ENCODE data around the gene ACOT12. TPM values are rescaled to one million over a fixed set of nuclear protein-coding genes. Genes with fewer than 3 reads are reported as not detected.

ACOT12 gene
- polyA plus RNA-seq, 1 donor (not counting 4 experiments of a cell fraction or from before 2014, with no cell fraction given) = not detected

DNA sequence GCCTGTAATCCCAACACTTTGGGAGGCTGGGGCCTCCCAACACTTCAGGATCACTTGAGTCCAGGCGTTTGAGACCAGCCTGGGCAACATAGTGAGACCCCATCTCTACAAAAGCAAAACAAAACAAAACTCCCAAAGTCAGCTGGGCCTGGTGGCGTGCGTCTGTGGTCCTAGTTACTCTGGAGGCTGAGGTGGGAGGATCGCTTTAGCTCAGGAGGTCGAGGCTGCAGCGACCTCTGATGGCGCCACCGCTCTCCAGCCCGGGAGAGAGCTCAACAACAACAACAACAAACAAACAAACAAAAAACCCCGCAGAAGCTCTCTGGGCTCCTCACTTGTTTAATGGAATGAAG is 528 bp downstream of the ACOT12 start:
- no peaks in the 10 kb centered on the region for H4K20me1 ChIP-seq (ENCODE audit: control insufficient read depth, extremely low read depth, insufficient read depth, low read length)
- no peaks in the 10 kb centered on the region for H3K4me1 ChIP-seq (ENCODE audit: control insufficient read depth, extremely low read depth, insufficient read depth, low read length)
- peak overlapping the region in 2 of 3 experiments; percentile 49 to 53 for H3K4me3 ChIP-seq (ENCODE audit: control insufficient read depth in 2 of 3, extremely low read depth in 1 of 3, insufficient read depth in 2 of 3, low read depth in 1 of 3, low read length in 3 of 3)
- no peak overlapping the region for H3K27ac ChIP-seq (ENCODE audit: control insufficient read depth, insufficient read depth, low read length)
- no peak for TF ChIP-seq EZH2 (IDR thresholded peaks at IDR 0.05; ENCODE audit: low read length)
- TF ChIP-seq, protein P1, sequence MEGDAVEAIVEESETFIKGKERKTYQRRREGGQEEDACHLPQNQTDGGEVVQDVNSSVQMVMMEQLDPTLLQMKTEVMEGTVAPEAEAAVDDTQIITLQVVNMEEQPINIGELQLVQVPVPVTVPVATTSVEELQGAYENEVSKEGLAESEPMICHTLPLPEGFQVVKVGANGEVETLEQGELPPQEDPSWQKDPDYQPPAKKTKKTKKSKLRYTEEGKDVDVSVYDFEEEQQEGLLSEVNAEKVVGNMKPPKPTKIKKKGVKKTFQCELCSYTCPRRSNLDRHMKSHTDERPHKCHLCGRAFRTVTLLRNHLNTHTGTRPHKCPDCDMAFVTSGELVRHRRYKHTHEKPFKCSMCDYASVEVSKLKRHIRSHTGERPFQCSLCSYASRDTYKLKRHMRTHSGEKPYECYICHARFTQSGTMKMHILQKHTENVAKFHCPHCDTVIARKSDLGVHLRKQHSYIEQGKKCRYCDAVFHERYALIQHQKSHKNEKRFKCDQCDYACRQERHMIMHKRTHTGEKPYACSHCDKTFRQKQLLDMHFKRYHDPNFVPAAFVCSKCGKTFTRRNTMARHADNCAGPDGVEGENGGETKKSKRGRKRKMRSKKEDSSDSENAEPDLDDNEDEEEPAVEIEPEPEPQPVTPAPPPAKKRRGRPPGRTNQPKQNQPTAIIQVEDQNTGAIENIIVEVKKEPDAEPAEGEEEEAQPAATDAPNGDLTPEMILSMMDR (optimal IDR thresholded peaks at IDR 0.05 in 1 of 3, IDR thresholded peaks at IDR 0.05 in 1 of 3, conservative IDR thresholded peaks at IDR 0.05 in 1 of 3; ENCODE audit: extremely low read depth in 1 of 3, insufficient read depth in 2 of 3, low read length in 3 of 3) = peak in 1 of 3 experiments; percentile 10
- peak overlapping the region; percentile 15 for H3K9ac ChIP-seq (ENCODE audit: control insufficient read depth, extremely low read depth, insufficient read depth, low read length)
- no peak for FAIRE-seq
- no peaks in the 10 kb centered on the region for H3K36me3 ChIP-seq (ENCODE audit: control insufficient read depth in 2 of 2, extremely low read depth in 1 of 2, insufficient read depth in 2 of 2, low read length in 2 of 2)
- no peaks in the 10 kb centered on the region for H3K9me3 ChIP-seq (ENCODE audit: control insufficient read depth, low read depth, low read length)
- no peaks in the 10 kb centered on the region for H3K9me1 ChIP-seq (ENCODE audit: control insufficient read depth, extremely low read depth, insufficient read depth, low read length)
- peak overlapping the region; percentile 69 for H3K4me2 ChIP-seq (ENCODE audit: control insufficient read depth, extremely low read depth, insufficient read depth, low read depth, low read length)
- H3K79me2 ChIP-seq (ENCODE audit: control insufficient read depth, insufficient read depth, low read length) = no peaks in the 10 kb centered on the region
- peaks cover 4% of the 10 kb centered on the region for H3K27me3 ChIP-seq (ENCODE audit: control insufficient read depth, extremely low read depth, insufficient read depth, low read length)
- DNase-seq (ENCODE audit: low read depth, low spot score) = no peak
- dilution Hi-C loops (cut with MboI; ENCODE audit: extremely low pct_ligation_motif_present, low sequenced_read_pairs) = no loop called here
- peak overlapping the region; percentile 51 for H2AFZ ChIP-seq (ENCODE audit: control insufficient read depth, low read length)

GRCh38 chr5:81389025-81389424 is 4.9 kb downstream of the ACOT12 start:
- TF ChIP-seq, protein P1 (optimal IDR thresholded peaks at IDR 0.05 in 1 of 3, IDR thresholded peaks at IDR 0.05 in 1 of 3, conservative IDR thresholded peaks at IDR 0.05 in 1 of 3; ENCODE audit: extremely low read depth in 1 of 3, insufficient read depth in 2 of 3, low read length in 3 of 3) = no peak
- no peak for TF ChIP-seq EZH2 (IDR thresholded peaks at IDR 0.05; ENCODE audit: low read length)
- Histone ChIP-seq H3K27me3 (ENCODE audit: control insufficient read depth, extremely low read depth, insufficient read depth, low read length) (no peaks in the 10 kb centered on the region), H3K4me2 (ENCODE audit: control insufficient read depth, extremely low read depth, insufficient read depth, low read depth, low read length) (no peak overlapping the region), H3K9me1 (ENCODE audit: control insufficient read depth, extremely low read depth, insufficient read depth, low read length) (no peaks in the 10 kb centered on the region), H3K36me3 (ENCODE audit: control insufficient read depth in 2 of 2, extremely low read depth in 1 of 2, insufficient read depth in 2 of 2, low read length in 2 of 2) (no peaks in the 10 kb centered on the region), H4K20me1 (ENCODE audit: control insufficient read depth, extremely low read depth, insufficient read depth, low read length) (no peaks in the 10 kb centered on the region), H3K9me3 (ENCODE audit: control insufficient read depth, low read depth, low read length) (no peaks in the 10 kb centered on the region), H3K27ac (ENCODE audit: control insufficient read depth, insufficient read depth, low read length) (no peak overlapping the region), H3K9ac (ENCODE audit: control insufficient read depth, extremely low read depth, insufficient read depth, low read length) (no peak overlapping the region), H3K4me3 (ENCODE audit: control insufficient read depth in 2 of 3, extremely low read depth in 1 of 3, insufficient read depth in 2 of 3, low read depth in 1 of 3, low read length in 3 of 3) (no peak overlapping the region), H2AFZ (ENCODE audit: control insufficient read depth, low read length) (no peak overlapping the region), H3K4me1 (ENCODE audit: control insufficient read depth, extremely low read depth, insufficient read depth, low read length) (no peaks in the 10 kb centered on the region), H3K79me2 (ENCODE audit: control insufficient read depth, insufficient read depth, low read length) (no peaks in the 10 kb centered on the region)
- dilution Hi-C loops (cut with MboI; ENCODE audit: extremely low pct_ligation_motif_present, low sequenced_read_pairs) = no loop called here
- DNase-seq (ENCODE audit: low read depth, low spot score) (no peak), FAIRE-seq (no peak)

Measured in keratinocyte (primary cell).